ENCODE data around the gene IQSEC3. TPM values are rescaled to one million over a fixed set of nuclear protein-coding genes. Genes with fewer than 3 reads are reported as not detected.

IQSEC3 gene
- polyA plus RNA-seq, 1 donor from 2014 or later: 2.4 TPM

- Histone ChIP-seq H4K20me1 (ENCODE audit: insufficient read depth) (no peaks in the 10 kb centered on the region), H3K9me2 (ENCODE audit: insufficient read depth, low read length) (no peaks in the 10 kb centered on the region), H3K27me3 (ENCODE audit: insufficient read depth, low read depth, low read length) (no peaks in the 10 kb centered on the region), H3K36me3 (ENCODE audit: insufficient read depth, low read length) (no peaks in the 10 kb centered on the region), H3K4me3 (ENCODE audit: low read length) (no peak overlapping the region), H3K79me2 (replicated peaks; ENCODE audit: insufficient read depth, low read length) (no peaks in the 10 kb centered on the region), H3K4me2 (ENCODE audit: low read length) (no peak overlapping the region), H3K9me3 (ENCODE audit: low read length) (no peaks in the 10 kb centered on the region), H3K27ac (ENCODE audit: low read length) (no peak overlapping the region), H3K9ac (ENCODE audit: low read length) (no peak overlapping the region), H3F3A (ENCODE audit: insufficient read depth, low read length, poor library complexity, severe bottlenecking) (no peaks in the 10 kb centered on the region), H2AFZ (ENCODE audit: low read depth, low read length) (no peak overlapping the region)
- TF ChIP-seq EZH2 (IDR thresholded peaks at IDR 0.05; ENCODE audit: borderline replicate concordance, insufficient read depth, low read length, poor library complexity, severe bottlenecking) (no peak), MXI1 (conservative IDR thresholded peaks at IDR 0.05; ENCODE audit: poor library complexity, severe bottlenecking) (no peak), SMC3 (conservative IDR thresholded peaks at IDR 0.05; ENCODE audit: poor library complexity) (no peak), REST (IDR thresholded peaks at IDR 0.05; ENCODE audit: borderline replicate concordance) (no peak)
- TF ChIP-seq, protein P1, sequence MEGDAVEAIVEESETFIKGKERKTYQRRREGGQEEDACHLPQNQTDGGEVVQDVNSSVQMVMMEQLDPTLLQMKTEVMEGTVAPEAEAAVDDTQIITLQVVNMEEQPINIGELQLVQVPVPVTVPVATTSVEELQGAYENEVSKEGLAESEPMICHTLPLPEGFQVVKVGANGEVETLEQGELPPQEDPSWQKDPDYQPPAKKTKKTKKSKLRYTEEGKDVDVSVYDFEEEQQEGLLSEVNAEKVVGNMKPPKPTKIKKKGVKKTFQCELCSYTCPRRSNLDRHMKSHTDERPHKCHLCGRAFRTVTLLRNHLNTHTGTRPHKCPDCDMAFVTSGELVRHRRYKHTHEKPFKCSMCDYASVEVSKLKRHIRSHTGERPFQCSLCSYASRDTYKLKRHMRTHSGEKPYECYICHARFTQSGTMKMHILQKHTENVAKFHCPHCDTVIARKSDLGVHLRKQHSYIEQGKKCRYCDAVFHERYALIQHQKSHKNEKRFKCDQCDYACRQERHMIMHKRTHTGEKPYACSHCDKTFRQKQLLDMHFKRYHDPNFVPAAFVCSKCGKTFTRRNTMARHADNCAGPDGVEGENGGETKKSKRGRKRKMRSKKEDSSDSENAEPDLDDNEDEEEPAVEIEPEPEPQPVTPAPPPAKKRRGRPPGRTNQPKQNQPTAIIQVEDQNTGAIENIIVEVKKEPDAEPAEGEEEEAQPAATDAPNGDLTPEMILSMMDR (IDR thresholded peaks at IDR 0.05; ENCODE audit: poor library complexity, severe bottlenecking): no peak
Observed at GRCh38 chr12:155006-155405, 88.4 kb downstream of the IQSEC3 start.

- Histone ChIP-seq H2AFZ (ENCODE audit: low read depth, low read length) (no peak overlapping the region), H3F3A (ENCODE audit: insufficient read depth, low read length, poor library complexity, severe bottlenecking) (no peaks in the 10 kb centered on the region), H4K20me1 (ENCODE audit: insufficient read depth) (no peaks in the 10 kb centered on the region), H3K27ac (ENCODE audit: low read length) (no peak overlapping the region), H3K9me3 (ENCODE audit: low read length) (no peaks in the 10 kb centered on the region), H3K36me3 (ENCODE audit: insufficient read depth, low read length) (no peaks in the 10 kb centered on the region), H3K27me3 (ENCODE audit: insufficient read depth, low read depth, low read length) (no peaks in the 10 kb centered on the region), H3K79me2 (replicated peaks; ENCODE audit: insufficient read depth, low read length) (no peaks in the 10 kb centered on the region), H3K9me2 (ENCODE audit: insufficient read depth, low read length) (no peaks in the 10 kb centered on the region), H3K9ac (ENCODE audit: low read length) (no peak overlapping the region), H3K4me3 (ENCODE audit: low read length) (no peak overlapping the region), H3K4me2 (ENCODE audit: low read length) (no peak overlapping the region)
- TF ChIP-seq POLR2AphosphoS5 (IDR thresholded peaks at IDR 0.05) (no peak), RAD21 (conservative IDR thresholded peaks at IDR 0.05) (no peak), SMC3 (conservative IDR thresholded peaks at IDR 0.05; ENCODE audit: poor library complexity) (no peak), MXI1 (conservative IDR thresholded peaks at IDR 0.05; ENCODE audit: poor library complexity, severe bottlenecking) (no peak), REST (IDR thresholded peaks at IDR 0.05; ENCODE audit: borderline replicate concordance) (no peak), EZH2 (IDR thresholded peaks at IDR 0.05; ENCODE audit: borderline replicate concordance, insufficient read depth, low read length, poor library complexity, severe bottlenecking) (no peak), TAF1 (IDR thresholded peaks at IDR 0.05; ENCODE audit: low read depth) (no peak), EP300 (conservative IDR thresholded peaks at IDR 0.05; ENCODE audit: poor library complexity, severe bottlenecking) (no peak)
- TF ChIP-seq, protein P1 (IDR thresholded peaks at IDR 0.05; ENCODE audit: poor library complexity, severe bottlenecking): no peak
Observed at GRCh38 chr12:155646-156045, 89.1 kb downstream of the IQSEC3 start.

All from neural cell (in vitro differentiated cells).